ENCODE results near the gene GCC1. TPM values are rescaled to one million over a fixed set of nuclear protein-coding genes. Genes with fewer than 3 reads are reported as not detected.

Gene GCC1
- polyA plus RNA-seq, 3 donors = 5.9 to 9.2 (median 6.4) TPM

GRCh38 chr7:127595737-127596136 lies 10.3 kb upstream of the GCC1 start:
- peak overlapping the region in 1 of 7 donors; percentile 69 for H3K27ac Mint-ChIP-seq

GRCh38 chr7:127594490-127594889 lies 9.1 kb upstream of the GCC1 start:
- Mint-ChIP-seq H3K27ac (peak overlapping the region; percentile 36 to 89 (median 81)), H3K4me1 (peaks cover 39% of the 10 kb centered on the region), H3K27me3 (ENCODE audit: low read depth in 3 of 3) (peaks cover 2 to 7% (median 4%) of the 10 kb centered on the region in 3 donors), H3K4me3 (no peak overlapping the region), H3K9me3 (peaks cover 0 to 2% (median 0%) of the 10 kb centered on the region in 7 donors), H3K36me3 (peaks cover 20 to 27% of the 10 kb centered on the region in 2 donors)
- H3K27ac ChIP-seq (ENCODE audit: low read depth in 1 of 2, low read length in 2 of 2) = peak overlapping the region; percentile 6 to 59
- no peaks in the 10 kb centered on the region for H3K27me3 ChIP-seq (ENCODE audit: control insufficient read depth in 2 of 2, insufficient read depth in 2 of 2, low read length in 2 of 2)
- no CpG with 5 or more reads among the region's 1 CpG for WGBS (ENCODE audit: insufficient coverage)
- H3K4me1 ChIP-seq (ENCODE audit: control insufficient read depth in 1 of 2, insufficient read depth in 2 of 2, low read length in 2 of 2) = peaks cover 32 to 43% of the 10 kb centered on the region in 2 donors
- peaks cover 15 to 17% of the 10 kb centered on the region in 2 donors for H3K36me3 ChIP-seq (replicated peaks in 1 of 2; ENCODE audit: control insufficient read depth in 1 of 2, insufficient read depth in 2 of 2, low read length in 2 of 2)
- no peak overlapping the region for H3K4me2 ChIP-seq (replicated peaks; ENCODE audit: extremely low read depth, low read length, poor library complexity, severe bottlenecking)
- TF ChIP-seq CTCF (IDR thresholded peaks at IDR 0.05) = no peak
- intact Hi-C loops (cut with micrococcal nuclease) = no loop called here
- H3K9me3 ChIP-seq (replicated peaks in 1 of 2; ENCODE audit: control insufficient read depth in 1 of 2, insufficient read depth in 1 of 2, low read length in 2 of 2) = no peaks in the 10 kb centered on the region
- H3K9ac ChIP-seq (ENCODE audit: insufficient read depth, low read length, poor library complexity, severe bottlenecking) = no peak overlapping the region
- H3K4me3 ChIP-seq (replicated peaks in 1 of 3; ENCODE audit: low read depth in 2 of 3, low read length in 3 of 3) = no peak overlapping the region
- peak; percentile 70 to 84 (median 77) for DNase-seq
- H3K79me2 ChIP-seq (ENCODE audit: insufficient read depth, low read length) = no peaks in the 10 kb centered on the region
- H4K20me1 ChIP-seq (ENCODE audit: insufficient read depth, low read length) = peaks cover 4% of the 10 kb centered on the region
- no peak overlapping the region for H2AFZ ChIP-seq (ENCODE audit: insufficient read depth, low read depth, low read length, poor library complexity, severe bottlenecking)

More at GRCh38 chr7:127595737-127596136, 10.3 kb upstream of the GCC1 start:
- Histone ChIP-seq H3K79me2 (ENCODE audit: insufficient read depth, low read length) (no peaks in the 10 kb centered on the region), H2AFZ (ENCODE audit: insufficient read depth, low read depth, low read length, poor library complexity, severe bottlenecking) (no peak overlapping the region), H3K27me3 (ENCODE audit: control insufficient read depth in 2 of 2, insufficient read depth in 2 of 2, low read length in 2 of 2) (no peaks in the 10 kb centered on the region), H3K4me3 (replicated peaks in 1 of 3; ENCODE audit: low read depth in 2 of 3, low read length in 3 of 3) (no peak overlapping the region), H3K4me1 (ENCODE audit: control insufficient read depth in 1 of 2, insufficient read depth in 2 of 2, low read length in 2 of 2) (peaks cover 24 to 33% of the 10 kb centered on the region in 2 donors), H3K9me3 (replicated peaks in 1 of 2; ENCODE audit: control insufficient read depth in 1 of 2, insufficient read depth in 1 of 2, low read length in 2 of 2) (no peaks in the 10 kb centered on the region), H3K36me3 (replicated peaks in 1 of 2; ENCODE audit: control insufficient read depth in 1 of 2, insufficient read depth in 2 of 2, low read length in 2 of 2) (peaks cover 12 to 14% of the 10 kb centered on the region in 2 donors), H3K9ac (ENCODE audit: insufficient read depth, low read length, poor library complexity, severe bottlenecking) (no peak overlapping the region), H3K4me2 (replicated peaks; ENCODE audit: extremely low read depth, low read length, poor library complexity, severe bottlenecking) (no peak overlapping the region), H3K27ac (ENCODE audit: low read depth in 1 of 2, low read length in 2 of 2) (no peak overlapping the region), H4K20me1 (ENCODE audit: insufficient read depth, low read length) (peaks cover 4% of the 10 kb centered on the region)
- Mint-ChIP-seq H3K9me3 (peaks cover 0 to 2% (median 0%) of the 10 kb centered on the region in 7 donors), H3K4me3 (no peak overlapping the region), H3K36me3 (peaks cover 13 to 18% of the 10 kb centered on the region in 2 donors), H3K27me3 (ENCODE audit: low read depth in 3 of 3) (peaks cover 4 to 7% (median 5%) of the 10 kb centered on the region in 3 donors), H3K4me1 (peaks cover 30% of the 10 kb centered on the region)
- no peak for DNase-seq
- intact Hi-C loops (cut with micrococcal nuclease) = no loop called here
- 100% methylated on average over 3 of the region's 5 CpGs for WGBS (ENCODE audit: insufficient coverage)
- TF ChIP-seq CTCF (IDR thresholded peaks at IDR 0.05) = no peak

Measured in CD14-positive monocyte (primary cell).